Kidney epithelial cell (primary cell): ENCODE measurements around the gene PAPPA. TPM values are rescaled to one million over a fixed set of nuclear protein-coding genes. Genes with fewer than 3 reads are reported as not detected.

Source experiments
- DNase-seq: peaks from one replicate; pipeline ENCODE4 v3.0.0-alpha.2; 2010; ENCODE audit warnings: low read depth
- H3K27me3 ChIP-seq: 2 replicates; pipeline ENCODE4 v1.6.0; 2011; ENCODE audit warnings: low read length; ENCODE audit not compliant: control insufficient read depth, insufficient read depth
- H3K36me3 ChIP-seq: 2 replicates; pipeline ENCODE4 v1.5.1; 2011; ENCODE audit warnings: low read length; ENCODE audit not compliant: control insufficient read depth, insufficient read depth
- H3K4me3 ChIP-seq: 2 replicates; pipeline ENCODE4 v1.5.1; 2011; ENCODE audit warnings: low read depth, mild to moderate bottlenecking, control low read depth, low read length
- CTCF ChIP-seq: IDR thresholded peaks from 2 replicates; pipeline ENCODE4 v1.5.1; 2011; ENCODE audit warnings: mild to moderate bottlenecking, moderate library complexity, low read length, control low read depth, inconsistent platforms; ENCODE audit not compliant: insufficient read depth, poor library complexity, severe bottlenecking
- total RNA-seq: library from RNA; depleted of rRNA; stranded (reverse); fragments of >200 nt; gene quantifications from 2 replicates; pipeline ENCODE4 v1.2.3, GENCODE V29; 2015

The PAPPA gene
- total RNA-seq, 1 donor from 2014 or later, result 15.4 TPM

DNA sequence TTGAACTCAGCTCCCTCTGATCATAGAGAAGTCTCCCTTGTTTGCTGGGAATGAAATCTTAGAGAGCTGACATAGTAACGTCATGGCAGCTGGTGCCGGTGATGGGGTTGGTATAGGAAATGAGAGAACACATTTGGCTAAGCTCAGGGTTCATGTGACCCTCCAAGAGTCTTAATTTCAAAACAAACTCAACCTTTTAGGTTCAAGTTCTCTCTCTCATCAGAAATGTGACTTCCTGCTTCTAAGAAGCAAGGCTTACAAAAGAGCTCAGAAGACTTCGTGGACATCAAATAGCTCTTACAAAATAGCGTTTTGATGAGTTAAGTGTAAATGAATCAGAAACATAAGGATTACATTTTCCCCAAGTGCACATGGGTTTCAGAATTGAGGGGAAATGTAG is 97.3 kb downstream of the PAPPA start:
- H3K4me3 ChIP-seq, result no peak overlapping the region
- H3K27me3 ChIP-seq, result no peaks in the 10 kb centered on the region
- no peak for DNase-seq
- no peaks in the 10 kb centered on the region for H3K36me3 ChIP-seq
- no peak for TF ChIP-seq CTCF

- TF ChIP-seq CTCF, result no peak
- no peaks in the 10 kb centered on the region for H3K27me3 ChIP-seq
- no peak overlapping the region for H3K4me3 ChIP-seq
- no peak for DNase-seq
- no peaks in the 10 kb centered on the region for H3K36me3 ChIP-seq
These were observed 97.8 kb downstream of the PAPPA start for GRCh38 chr9:116251366-116251765.

DNA sequence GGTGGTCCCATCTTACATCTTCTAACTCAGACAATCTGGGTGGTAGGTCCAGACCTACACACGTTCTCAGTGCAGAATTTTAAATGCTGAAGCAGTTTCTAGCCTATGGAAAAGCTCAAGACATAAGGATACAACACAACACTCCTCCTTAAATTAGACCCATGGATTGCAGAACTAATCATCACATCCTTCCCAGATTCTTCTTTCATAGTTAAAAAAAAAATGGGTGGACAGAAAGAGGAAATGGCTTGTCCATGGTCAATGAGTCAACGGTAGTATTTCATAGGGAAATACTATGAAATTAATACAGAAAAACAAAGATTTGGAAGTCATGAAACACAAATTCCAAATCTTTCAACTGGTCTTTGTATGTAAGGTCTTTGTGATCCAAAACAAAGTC is 106.9 kb downstream of the PAPPA start:
- Histone ChIP-seq H3K27me3 (no peaks in the 10 kb centered on the region), H3K4me3 (no peak overlapping the region), H3K36me3 (no peaks in the 10 kb centered on the region)
- no peak for DNase-seq
- TF ChIP-seq CTCF, result no peak

- TF ChIP-seq CTCF, result no peak
- no peak for DNase-seq
- Histone ChIP-seq H3K27me3 (no peaks in the 10 kb centered on the region), H3K36me3 (no peaks in the 10 kb centered on the region), H3K4me3 (no peak overlapping the region)
These were observed 108.9 kb downstream of the PAPPA start for GRCh38 chr9:116262448-116262847.

- H3K27me3 ChIP-seq, result no peaks in the 10 kb centered on the region
- H3K4me3 ChIP-seq, result no peak overlapping the region
- TF ChIP-seq CTCF, result no peak
- DNase-seq, result no peak
- H3K36me3 ChIP-seq, result no peaks in the 10 kb centered on the region
These were observed 110.8 kb downstream of the PAPPA start for GRCh38 chr9:116264361-116264760.

- H3K36me3 ChIP-seq, result no peaks in the 10 kb centered on the region
- no peak for DNase-seq
- H3K4me3 ChIP-seq, result no peak overlapping the region
- H3K27me3 ChIP-seq, result no peaks in the 10 kb centered on the region
- no peak for TF ChIP-seq CTCF
These were observed 113.4 kb downstream of the PAPPA start for GRCh38 chr9:116267021-116267420.
